Measurements from ENCODE around the gene UIMC1. TPM values are rescaled to one million over a fixed set of nuclear protein-coding genes. Genes with fewer than 3 reads are reported as not detected.

The UIMC1 gene
- total RNA-seq, 1 experiment from 2014 or later = 20.7 TPM

DNA sequence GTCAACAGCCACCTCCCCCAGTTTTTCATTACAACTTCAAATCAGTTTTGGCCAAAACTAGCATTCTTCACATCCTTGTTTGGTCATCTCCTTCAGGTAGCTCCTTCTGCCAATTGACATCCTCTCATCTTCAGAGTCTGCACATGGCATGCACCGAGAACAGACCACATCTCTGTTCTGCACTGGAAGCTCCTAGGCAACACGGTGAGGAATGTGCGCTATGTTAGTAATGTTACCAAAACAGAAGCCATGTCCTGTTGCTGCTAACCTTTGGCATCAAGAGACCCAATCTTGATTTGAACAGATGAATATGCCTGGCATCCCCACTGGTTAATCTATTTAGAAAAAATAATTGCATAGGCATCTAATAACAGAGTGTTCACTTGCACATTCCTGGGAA is 102.3 kb downstream of the UIMC1 start:
- Histone ChIP-seq H3K4me3 (ENCODE audit: low read length) (no peak overlapping the region), H4K20me1 (ENCODE audit: low read length) (no peaks in the 10 kb centered on the region), H3K4me1 (ENCODE audit: insufficient read depth, low read length) (no peaks in the 10 kb centered on the region), H2AFZ (ENCODE audit: low read length) (no peak overlapping the region), H3K9me3 (ENCODE audit: low read length) (no peaks in the 10 kb centered on the region), H3K27me3 (ENCODE audit: low read length) (no peaks in the 10 kb centered on the region), H3K79me2 (ENCODE audit: low read length) (no peaks in the 10 kb centered on the region), H3K27ac (ENCODE audit: low read length) (no peak overlapping the region), H3K9ac (ENCODE audit: low read length) (no peak overlapping the region), H3K36me3 (ENCODE audit: low read depth, low read length) (peaks cover 57% of the 10 kb centered on the region), H3F3A (ENCODE audit: low read length, unreplicated experiment) (no peaks in the 10 kb centered on the region), H3K4me2 (ENCODE audit: low read length) (no peak overlapping the region), H3K9me2 (replicated peaks; ENCODE audit: low read length) (no peaks in the 10 kb centered on the region)
- BruUV-seq (replicated peaks) = no TSS peak
- TF ChIP-seq, protein P1, sequence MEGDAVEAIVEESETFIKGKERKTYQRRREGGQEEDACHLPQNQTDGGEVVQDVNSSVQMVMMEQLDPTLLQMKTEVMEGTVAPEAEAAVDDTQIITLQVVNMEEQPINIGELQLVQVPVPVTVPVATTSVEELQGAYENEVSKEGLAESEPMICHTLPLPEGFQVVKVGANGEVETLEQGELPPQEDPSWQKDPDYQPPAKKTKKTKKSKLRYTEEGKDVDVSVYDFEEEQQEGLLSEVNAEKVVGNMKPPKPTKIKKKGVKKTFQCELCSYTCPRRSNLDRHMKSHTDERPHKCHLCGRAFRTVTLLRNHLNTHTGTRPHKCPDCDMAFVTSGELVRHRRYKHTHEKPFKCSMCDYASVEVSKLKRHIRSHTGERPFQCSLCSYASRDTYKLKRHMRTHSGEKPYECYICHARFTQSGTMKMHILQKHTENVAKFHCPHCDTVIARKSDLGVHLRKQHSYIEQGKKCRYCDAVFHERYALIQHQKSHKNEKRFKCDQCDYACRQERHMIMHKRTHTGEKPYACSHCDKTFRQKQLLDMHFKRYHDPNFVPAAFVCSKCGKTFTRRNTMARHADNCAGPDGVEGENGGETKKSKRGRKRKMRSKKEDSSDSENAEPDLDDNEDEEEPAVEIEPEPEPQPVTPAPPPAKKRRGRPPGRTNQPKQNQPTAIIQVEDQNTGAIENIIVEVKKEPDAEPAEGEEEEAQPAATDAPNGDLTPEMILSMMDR (conservative IDR thresholded peaks at IDR 0.05; ENCODE audit: low read depth, low read length) = no peak
- TF ChIP-seq EZH2phosphoT487 (IDR thresholded peaks at IDR 0.05; ENCODE audit: borderline replicate concordance, low read length) (no peak), EZH2 (IDR thresholded peaks at IDR 0.05; ENCODE audit: low read length, unreplicated experiment) (no peak)
- CTCF ChIA-PET = no interaction called here
- POLR2A ChIA-PET (ENCODE audit: unreplicated experiment) = no interaction called here
- intact Hi-C loops (cut with micrococcal nuclease) = no loop called here
- DNase-seq (no peak), ATAC-seq (no peak)

DNA sequence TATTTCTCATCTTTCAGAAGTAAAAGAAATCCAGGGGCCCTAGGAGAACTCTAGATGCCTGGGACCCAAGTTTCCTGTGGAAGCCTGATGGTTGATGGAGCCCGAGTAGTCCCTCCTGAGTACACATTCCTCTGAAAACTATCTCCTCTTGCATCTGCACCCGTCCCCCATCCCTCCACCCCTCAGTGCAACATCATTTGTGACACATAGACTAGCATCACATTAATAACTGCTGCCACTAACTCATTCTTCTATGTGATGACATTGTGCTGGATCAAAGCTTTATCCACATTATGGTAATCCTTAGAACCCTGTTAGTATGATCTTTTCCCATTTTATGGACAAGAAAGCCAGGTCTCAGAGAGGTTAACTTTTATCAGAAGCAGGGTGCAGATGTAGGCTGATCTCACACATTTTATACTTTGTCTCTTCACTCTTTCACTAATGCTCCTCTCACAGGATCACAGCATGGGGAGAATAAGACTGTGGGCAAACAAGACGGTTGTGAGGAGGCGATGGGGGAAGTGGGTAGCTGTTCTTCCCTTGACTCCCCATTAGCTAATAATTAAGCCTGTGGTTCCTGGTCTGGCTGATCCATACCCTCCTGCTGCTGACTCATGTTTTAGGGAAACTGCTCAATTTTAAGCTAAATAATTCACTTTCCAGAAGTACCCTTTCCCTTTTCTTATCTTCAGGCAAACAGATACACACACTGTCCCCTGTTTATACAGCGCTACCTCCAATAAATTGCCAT is 103.5 kb downstream of the UIMC1 start:
- H3K79me2 ChIP-seq (ENCODE audit: low read length) = no peaks in the 10 kb centered on the region
- no peaks in the 10 kb centered on the region for H3K9me3 ChIP-seq (ENCODE audit: low read length)
- H3K9ac ChIP-seq (ENCODE audit: low read length) = no peak overlapping the region
- H3K9me2 ChIP-seq (replicated peaks; ENCODE audit: low read length) = no peaks in the 10 kb centered on the region
- no peaks in the 10 kb centered on the region for H4K20me1 ChIP-seq (ENCODE audit: low read length)
- intact Hi-C loops (cut with micrococcal nuclease) = no loop called here
- no peak overlapping the region for H2AFZ ChIP-seq (ENCODE audit: low read length)
- TF ChIP-seq EZH2 (IDR thresholded peaks at IDR 0.05; ENCODE audit: low read length, unreplicated experiment) = no peak
- TF ChIP-seq EZH2phosphoT487 (IDR thresholded peaks at IDR 0.05; ENCODE audit: borderline replicate concordance, low read length) = no peak
- TF ChIP-seq, protein P1 (conservative IDR thresholded peaks at IDR 0.05; ENCODE audit: low read depth, low read length) = no peak
- ChIA-PET CTCF (interaction anchor here (0.8 kb wide), 1 partner anchor 243 kb away, joined by 3 read pairs; no protein-coding TSS in a partner anchor), POLR2A (ENCODE audit: unreplicated experiment) (interaction anchor here (0.6 to 0.7 kb wide), 2 partner anchors 195 to 305 kb away, joined by 3 to 4 read pairs; no protein-coding TSS in a partner anchor)
- ATAC-seq (no peak), DNase-seq (no peak)
- no peaks in the 10 kb centered on the region for H3K27me3 ChIP-seq (ENCODE audit: low read length)
- BruUV-seq (replicated peaks) = no TSS peak
- H3K4me3 ChIP-seq (ENCODE audit: low read length) = no peak overlapping the region
- H3K4me1 ChIP-seq (ENCODE audit: insufficient read depth, low read length) = no peaks in the 10 kb centered on the region
- H3F3A ChIP-seq (ENCODE audit: low read length, unreplicated experiment) = no peaks in the 10 kb centered on the region
- no peak overlapping the region for H3K27ac ChIP-seq (ENCODE audit: low read length)
- peaks cover 51% of the 10 kb centered on the region for H3K36me3 ChIP-seq (ENCODE audit: low read depth, low read length)
- H3K4me2 ChIP-seq (ENCODE audit: low read length) = no peak overlapping the region

DNA sequence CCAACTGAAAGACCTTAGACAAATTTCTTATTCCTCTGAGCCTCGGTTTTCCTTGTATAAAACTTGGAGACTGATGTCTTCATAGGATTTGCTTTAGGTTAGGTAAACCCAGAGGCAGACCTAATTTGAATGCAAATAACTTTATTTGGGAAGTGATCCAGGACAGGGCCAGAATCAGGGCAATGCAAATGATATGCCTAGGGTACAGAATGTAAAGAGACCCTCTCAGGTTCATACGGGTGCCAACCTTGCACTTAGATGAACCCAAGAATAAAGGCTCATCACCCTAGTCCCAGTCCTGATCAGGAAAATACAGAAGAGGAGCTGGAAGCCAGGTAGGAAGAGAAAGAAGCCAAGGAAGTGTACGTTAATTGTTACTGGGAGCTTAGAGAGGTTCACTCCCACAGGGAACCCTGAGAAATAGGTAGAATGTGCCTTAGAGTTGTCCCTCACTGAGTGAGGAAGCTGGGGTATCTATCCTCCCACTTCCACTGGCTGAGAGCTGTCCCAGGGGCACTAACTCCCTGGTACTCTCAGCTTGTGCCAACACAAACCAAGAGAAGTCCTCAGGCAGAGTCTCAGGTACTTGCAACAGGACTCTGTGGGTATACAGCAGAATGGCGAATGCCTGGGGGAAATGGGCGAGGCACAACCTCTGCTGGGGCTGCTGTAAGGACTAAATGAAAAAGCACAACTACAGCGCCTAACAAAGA is 104.3 kb downstream of the UIMC1 start:
- H3K4me2 ChIP-seq (ENCODE audit: low read length) = no peak overlapping the region
- ChIA-PET POLR2A (ENCODE audit: unreplicated experiment) (no interaction called here), CTCF (no interaction called here)
- intact Hi-C loops (cut with micrococcal nuclease) = no loop called here
- no peaks in the 10 kb centered on the region for H3K9me3 ChIP-seq (ENCODE audit: low read length)
- H3F3A ChIP-seq (ENCODE audit: low read length, unreplicated experiment) = no peaks in the 10 kb centered on the region
- no peaks in the 10 kb centered on the region for H3K79me2 ChIP-seq (ENCODE audit: low read length)
- no peak overlapping the region for H3K9ac ChIP-seq (ENCODE audit: low read length)
- H2AFZ ChIP-seq (ENCODE audit: low read length) = no peak overlapping the region
- ATAC-seq = no peak
- DNase-seq = no peak
- peaks cover 43% of the 10 kb centered on the region for H3K36me3 ChIP-seq (ENCODE audit: low read depth, low read length)
- no TSS peak for BruUV-seq (replicated peaks)
- H3K4me3 ChIP-seq (ENCODE audit: low read length) = no peak overlapping the region
- H3K9me2 ChIP-seq (replicated peaks; ENCODE audit: low read length) = no peaks in the 10 kb centered on the region
- no peaks in the 10 kb centered on the region for H3K27me3 ChIP-seq (ENCODE audit: low read length)
- H3K27ac ChIP-seq (ENCODE audit: low read length) = no peak overlapping the region
- H4K20me1 ChIP-seq (ENCODE audit: low read length) = no peaks in the 10 kb centered on the region
- TF ChIP-seq, protein P1 (conservative IDR thresholded peaks at IDR 0.05; ENCODE audit: low read depth, low read length) = no peak
- no peak for TF ChIP-seq EZH2 (IDR thresholded peaks at IDR 0.05; ENCODE audit: low read length, unreplicated experiment)
- TF ChIP-seq EZH2phosphoT487 (IDR thresholded peaks at IDR 0.05; ENCODE audit: borderline replicate concordance, low read length) = no peak
- no peaks in the 10 kb centered on the region for H3K4me1 ChIP-seq (ENCODE audit: insufficient read depth, low read length)

All from PC-3 (cell line).